NCI-H2227 (cell line): ENCODE data around the gene IL20RA.
"Not testable (repeated sequence)": the region's sequence is repeated elsewhere in the genome, so short reads cannot be mapped to it uniquely, and the experiment has no call there.

Experiments used
- DNase-seq: peaks from one replicate; lab custom pipeline; 2025; ENCODE audit not compliant: unreplicated experiment; lab: John Stamatoyannopoulos, UW

IL20RA gene

GRCh38 chr6:137044366-137045221 is at the start of gene IL20RA:
Gene IL20RA (minus strand): TSS chr6:137044965. CDS start chr6:137044728, 237 bp downstream.
- no peak for DNase-seq

GRCh38 chr6:137093183-137094069 is 48.7 kb upstream of the IL20RA start:
- DNase-seq, result no peak

- no peak for DNase-seq
Observed at GRCh38 chr6:137092018-137092417, 47.3 kb upstream of the IL20RA start.

- no peak for DNase-seq
Observed at GRCh38 chr6:137089305-137089704, 44.5 kb upstream of the IL20RA start.

- DNase-seq, result no peak
Observed at GRCh38 chr6:137087902-137088301, 43.1 kb upstream of the IL20RA start.

- no peak for DNase-seq
Observed at GRCh38 chr6:137086031-137086430, 41.3 kb upstream of the IL20RA start.

GRCh38 chr6:137084865-137085617 is 40.3 kb upstream of the IL20RA start:
- no peak for DNase-seq

- no peak for DNase-seq
Observed at GRCh38 chr6:137084090-137084489, 39.3 kb upstream of the IL20RA start.

GRCh38 chr6:137081997-137082396 is 37.2 kb upstream of the IL20RA start:
- DNase-seq, result no peak

GRCh38 chr6:137080711-137081110 is 35.9 kb upstream of the IL20RA start:
- DNase-seq, result no peak

GRCh38 chr6:137076277-137077068 is 31.7 kb upstream of the IL20RA start:
- peak; percentile 31 for DNase-seq

GRCh38 chr6:137075790-137076189 is 31.0 kb upstream of the IL20RA start:
- not testable (repeated sequence) for DNase-seq

- DNase-seq, result no peak
Observed at GRCh38 chr6:137070303-137070702, 25.5 kb upstream of the IL20RA start.

GRCh38 chr6:137067399-137067798 is 22.6 kb upstream of the IL20RA start:
- no peak for DNase-seq

GRCh38 chr6:137058037-137058436 is 13.3 kb upstream of the IL20RA start:
- DNase-seq, result no peak

GRCh38 chr6:137056121-137056880 is 11.5 kb upstream of the IL20RA start:
- no peak for DNase-seq

- no peak for DNase-seq
Observed at GRCh38 chr6:137051790-137052472, 7.2 kb upstream of the IL20RA start.

- DNase-seq, result no peak
Observed at GRCh38 chr6:137049095-137049494, 4.3 kb upstream of the IL20RA start.

- DNase-seq, result no peak
Observed at GRCh38 chr6:137046871-137047412, 2.2 kb upstream of the IL20RA start.
